HepG2 (cell line): ENCODE measurements around the gene HTR1D.

ENCODE experiments used
- CTCF ChIP-seq: sonication (generic); formaldehyde crosslinking; IDR thresholded peaks from 2 replicates; pipeline ENCODE4 v1.5.0; 2020; ENCODE audit warnings: mild to moderate bottlenecking, missing genetic modification reagents, moderate library complexity
- ESRRA ChIP-seq: sonication (generic); formaldehyde crosslinking; IDR thresholded peaks from 2 replicates; pipeline ENCODE4 v1.5.1; 2020; ENCODE audit warnings: mild to moderate bottlenecking, low read depth, missing genetic modification reagents
- EZH2 ChIP-seq: conservative IDR thresholded peaks from 2 replicates; pipeline ENCODE4 v1.6.1; 2012; ENCODE audit warnings: mild to moderate bottlenecking, low read depth, low read length, moderate library complexity
- JUND ChIP-seq: sonication (generic); formaldehyde crosslinking; IDR thresholded peaks from 2 replicates; pipeline ENCODE4 v1.8.0; 2022; ENCODE audit warnings: mild to moderate bottlenecking, missing genetic modification reagents
- POLR2A ChIP-seq, 2 experiments: IDR thresholded peaks; 2 replicates each; pipeline ENCODE4 v1.6.1; 2011; ENCODE audit warnings: low read depth in 2 of 2, low read length in 2 of 2, mild to moderate bottlenecking in 1 of 2, moderate library complexity in 1 of 2; ENCODE audit not compliant: insufficient read depth in 1 of 2
- POLR2AphosphoS2 ChIP-seq: IDR thresholded peaks from 2 replicates; pipeline ENCODE4 v1.6.1; 2011; ENCODE audit warnings: low read depth, low read length, improper control_type of control experiment
- REPIN1 ChIP-seq: sonication (generic); formaldehyde crosslinking; IDR thresholded peaks from 2 replicates; pipeline ENCODE4 v1.8.0; 2022; ENCODE audit warnings: missing genetic modification reagents, low read depth, mild to moderate bottlenecking, borderline replicate concordance
- ZBTB26 ChIP-seq: IDR thresholded peaks from 2 replicates; pipeline ENCODE4 v1.6.1; 2016; ENCODE audit warnings: missing compliant biosample characterization, missing genetic modification reagents, borderline replicate concordance
- ZNF710 ChIP-seq: sonication (generic); formaldehyde crosslinking; IDR thresholded peaks from 2 replicates; pipeline ENCODE4 v1.5.0; 2020; ENCODE audit warnings: mild to moderate bottlenecking, missing genetic modification reagents, borderline replicate concordance
- ZNF746 ChIP-seq: sonication (generic); formaldehyde crosslinking; IDR thresholded peaks from 2 replicates; pipeline ENCODE4 v1.8.0; 2022; ENCODE audit warnings: mild to moderate bottlenecking, missing genetic modification reagents

GRCh38 chr1:23168079-23168444 lies 49.2 kb downstream of the HTR1D start:
- TF ChIP-seq JUND (CRISPR knock-in tag) (no peak), ZNF710 (CRISPR knock-in tag) (no peak), ZBTB26 (CRISPR knock-in tag) (no peak), ZNF746 (CRISPR knock-in tag) (no peak), REPIN1 (CRISPR knock-in tag) (no peak), POLR2AphosphoS2 (no peak), ESRRA (CRISPR knock-in tag) (no peak), EZH2 (no peak), CTCF (CRISPR knock-in tag) (no peak), POLR2A (IDR thresholded peaks at IDR 0.05; ENCODE audit: insufficient read depth in 1 of 2, low read depth in 2 of 2, low read length in 2 of 2) (0 out of 4 replicates have a peak, but pooled peaks of 1 of the 2 experiments have one; percentile 20)
